NB4 (cell line): ENCODE data around the gene ABCC4.

Experiments
- DNase-seq: peaks from one replicate; pipeline ENCODE4 v3.0.0; 2010; ENCODE audit warnings: low read depth
- H3K4me3 ChIP-seq: one replicate; pipeline ENCODE4 v1.5.1; 2011; ENCODE audit warnings: mild to moderate bottlenecking, low read depth, low read length, moderate library complexity
- CTCF ChIP-seq: IDR thresholded peaks from one replicate; pipeline ENCODE4 v1.5.1; 2012; ENCODE audit warnings: low read depth, low read length
- MAX ChIP-seq: IDR thresholded peaks from 2 replicates; pipeline ENCODE4 v1.6.1; 2011; ENCODE audit warnings: low read depth, low read length
- MYC ChIP-seq: IDR thresholded peaks from 2 replicates; pipeline ENCODE4 v1.6.1; 2011; ENCODE audit warnings: low read depth, low read length
- POLR2A ChIP-seq: IDR thresholded peaks from 2 replicates; pipeline ENCODE4 v1.6.1; 2011; ENCODE audit warnings: mild to moderate bottlenecking; ENCODE audit not compliant: insufficient read length; ENCODE audit errors: extremely low read depth

ABCC4 gene

GRCh38 chr13:95140502-95140901 is 160.7 kb downstream of the ABCC4 start:
- TF ChIP-seq POLR2A: no peak
- no peak for TF ChIP-seq CTCF
- TF ChIP-seq MAX: no peak
- TF ChIP-seq MYC: no peak
- no peak for DNase-seq
- no peak overlapping the region for H3K4me3 ChIP-seq

GRCh38 chr13:95138876-95139585 is 162.2 kb downstream of the ABCC4 start:
- TF ChIP-seq CTCF: no peak
- TF ChIP-seq POLR2A: no peak
- no peak for TF ChIP-seq MAX
- TF ChIP-seq MYC: no peak

GRCh38 chr13:95137096-95137495 is 164.2 kb downstream of the ABCC4 start:
- H3K4me3 ChIP-seq: no peak overlapping the region
- TF ChIP-seq MAX (0 out of 2 replicates have a peak, but pooled peaks have one; percentile 3), POLR2A (no peak)
- DNase-seq: peak; percentile 56

More at GRCh38 chr13:95138876-95139585, 162.2 kb downstream of the ABCC4 start:
- H3K4me3 ChIP-seq: no peak overlapping the region
- DNase-seq: no peak

GRCh38 chr13:95136638-95137037 is 164.6 kb downstream of the ABCC4 start:
- H3K4me3 ChIP-seq: no peak overlapping the region
- TF ChIP-seq MYC (no peak), MAX (no peak), CTCF (no peak), POLR2A (no peak)
- DNase-seq: no peak

GRCh38 chr13:95133498-95133897 is 167.8 kb downstream of the ABCC4 start:
- no peak for TF ChIP-seq MYC
- TF ChIP-seq POLR2A: no peak
- no peak for TF ChIP-seq MAX
- TF ChIP-seq CTCF: no peak
- no peak overlapping the region for H3K4me3 ChIP-seq
- no peak for DNase-seq

- TF ChIP-seq MAX: no peak
- no peak for DNase-seq
- H3K4me3 ChIP-seq: no peak overlapping the region
Measured at GRCh38 chr13:95129004-95129403, 172.2 kb downstream of the ABCC4 start.
